Measurements from ENCODE around the gene GALNTL6. TPM values are rescaled to one million over a fixed set of nuclear protein-coding genes. Genes with fewer than 3 reads are reported as not detected.

The GALNTL6 gene
- total and polyA plus RNA-seq, 2 experiments from 2014 or later: 0.38 to 0.40 TPM

DNA sequence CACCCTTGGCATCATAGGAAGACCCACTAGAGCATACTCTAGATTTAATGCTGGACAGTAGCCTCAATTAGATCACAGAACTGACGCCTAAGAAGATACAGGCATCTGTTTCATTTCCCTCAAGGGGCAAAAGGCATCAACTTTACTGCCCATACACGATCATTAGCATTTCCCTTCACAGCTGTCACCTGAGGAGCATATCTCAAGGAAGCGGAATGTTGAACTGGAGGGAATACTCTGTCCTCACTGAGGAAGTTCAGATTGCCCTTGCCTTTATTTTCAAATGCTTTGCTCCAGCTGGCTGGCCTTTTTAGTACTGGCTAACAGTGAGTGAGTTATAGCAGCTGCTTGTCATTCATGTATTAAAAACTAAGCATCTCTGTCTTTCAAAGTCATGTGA, 847.0 kb downstream of the GALNTL6 start:
- Histone ChIP-seq H3K36me3 (ENCODE audit: insufficient read depth) (no peaks in the 10 kb centered on the region), H3K4me1 (ENCODE audit: insufficient read depth) (no peaks in the 10 kb centered on the region), H3K4me2 (no peak overlapping the region), H3K9me2 (ENCODE audit: insufficient read depth) (no peaks in the 10 kb centered on the region), H3F3A (replicated peaks; ENCODE audit: low read depth) (no peaks in the 10 kb centered on the region), H3K27ac (ENCODE audit: low read depth) (no peak overlapping the region), H3K27me3 (ENCODE audit: insufficient read depth) (no peaks in the 10 kb centered on the region), H4K20me1 (replicated peaks; ENCODE audit: insufficient read depth) (no peaks in the 10 kb centered on the region), H3K79me2 (replicated peaks; ENCODE audit: insufficient read depth) (no peaks in the 10 kb centered on the region), H2AFZ (no peak overlapping the region), H3K4me3 (no peak overlapping the region)
- H3K4me3 Mint-ChIP-seq: no peak overlapping the region
- peaks cover 3% of the 10 kb centered on the region; the same call in 1 of the 3 replicates for H3K9me3 Mint-ChIP-seq
- H3K4me1 Mint-ChIP-seq: no peaks in the 10 kb centered on the region
- no peak overlapping the region for H3K27ac Mint-ChIP-seq
- no peaks in the 10 kb centered on the region for H3K27me3 Mint-ChIP-seq (ENCODE audit: insufficient read depth, low read depth, poor library complexity)
- no peaks in the 10 kb centered on the region for H3K36me3 Mint-ChIP-seq (ENCODE audit: low read depth)
- ATAC-seq (no peak), DNase-seq (ENCODE audit: low spot score) (no peak)
- no peak for TF ChIP-seq NANOG (IDR thresholded peaks at IDR 0.05; ENCODE audit: borderline replicate concordance)
- no peak for TF ChIP-seq STAT1 (IDR thresholded peaks at IDR 0.05; ENCODE audit: unreplicated experiment)
- no peak for TF ChIP-seq POLR2AphosphoS5 (IDR thresholded peaks at IDR 0.05; ENCODE audit: low read depth)
- TF ChIP-seq, protein P1, sequence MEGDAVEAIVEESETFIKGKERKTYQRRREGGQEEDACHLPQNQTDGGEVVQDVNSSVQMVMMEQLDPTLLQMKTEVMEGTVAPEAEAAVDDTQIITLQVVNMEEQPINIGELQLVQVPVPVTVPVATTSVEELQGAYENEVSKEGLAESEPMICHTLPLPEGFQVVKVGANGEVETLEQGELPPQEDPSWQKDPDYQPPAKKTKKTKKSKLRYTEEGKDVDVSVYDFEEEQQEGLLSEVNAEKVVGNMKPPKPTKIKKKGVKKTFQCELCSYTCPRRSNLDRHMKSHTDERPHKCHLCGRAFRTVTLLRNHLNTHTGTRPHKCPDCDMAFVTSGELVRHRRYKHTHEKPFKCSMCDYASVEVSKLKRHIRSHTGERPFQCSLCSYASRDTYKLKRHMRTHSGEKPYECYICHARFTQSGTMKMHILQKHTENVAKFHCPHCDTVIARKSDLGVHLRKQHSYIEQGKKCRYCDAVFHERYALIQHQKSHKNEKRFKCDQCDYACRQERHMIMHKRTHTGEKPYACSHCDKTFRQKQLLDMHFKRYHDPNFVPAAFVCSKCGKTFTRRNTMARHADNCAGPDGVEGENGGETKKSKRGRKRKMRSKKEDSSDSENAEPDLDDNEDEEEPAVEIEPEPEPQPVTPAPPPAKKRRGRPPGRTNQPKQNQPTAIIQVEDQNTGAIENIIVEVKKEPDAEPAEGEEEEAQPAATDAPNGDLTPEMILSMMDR (conservative IDR thresholded peaks at IDR 0.05; ENCODE audit: low read depth in 2 of 2): no peak
- TF ChIP-seq ZNF331 (CRISPR knock-in tag; IDR thresholded peaks at IDR 0.05; ENCODE audit: low read depth): no peak
- no peak for TF ChIP-seq ZNF114 (CRISPR knock-in tag; IDR thresholded peaks at IDR 0.05)
- no peak for TF ChIP-seq CREB1 (CRISPR knock-in tag; IDR thresholded peaks at IDR 0.05; ENCODE audit: low read depth)
- no peak for TF ChIP-seq REST (IDR thresholded peaks at IDR 0.05; ENCODE audit: unreplicated experiment)

DNA sequence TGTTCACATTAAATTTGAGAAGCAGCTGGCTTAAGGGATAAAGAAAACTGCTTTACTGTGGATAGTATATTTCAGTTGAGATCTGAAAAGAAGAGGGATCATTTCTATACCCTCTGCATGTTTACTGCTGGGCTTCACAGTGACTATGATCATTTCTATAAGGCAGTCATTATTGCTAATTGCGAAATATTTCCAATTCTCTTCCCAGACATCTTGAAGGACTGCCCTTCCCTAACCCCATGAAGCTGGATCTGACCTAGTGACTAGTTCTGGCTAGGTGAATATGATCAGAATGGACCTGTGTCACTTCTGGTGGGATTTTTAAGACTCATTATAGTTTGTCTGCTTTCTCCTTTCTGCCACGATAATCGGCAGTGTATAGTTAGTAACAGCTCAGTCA, 848.9 kb downstream of the GALNTL6 start:
- H3K27ac Mint-ChIP-seq: no peak overlapping the region
- no peak overlapping the region for H3K27ac ChIP-seq (ENCODE audit: low read depth)
- DNase-seq (ENCODE audit: low spot score) (no peak), ATAC-seq (no peak)
- H2AFZ ChIP-seq: no peak overlapping the region
- no peaks in the 10 kb centered on the region for H3K9me2 ChIP-seq (ENCODE audit: insufficient read depth)
- H3K4me3 ChIP-seq: no peak overlapping the region
- H3K27me3 ChIP-seq (ENCODE audit: insufficient read depth): no peaks in the 10 kb centered on the region
- H3K4me2 ChIP-seq: no peak overlapping the region
- no peaks in the 10 kb centered on the region for H3K36me3 ChIP-seq (ENCODE audit: insufficient read depth)
- H3K9me3 Mint-ChIP-seq: peaks cover 3% of the 10 kb centered on the region; the same call in 1 of the 3 replicates
- H4K20me1 ChIP-seq (replicated peaks; ENCODE audit: insufficient read depth): no peaks in the 10 kb centered on the region
- H3K4me3 Mint-ChIP-seq: no peak overlapping the region
- no peaks in the 10 kb centered on the region for H3K4me1 ChIP-seq (ENCODE audit: insufficient read depth)
- H3K36me3 Mint-ChIP-seq (ENCODE audit: low read depth): no peaks in the 10 kb centered on the region
- no peaks in the 10 kb centered on the region for H3K27me3 Mint-ChIP-seq (ENCODE audit: insufficient read depth, low read depth, poor library complexity)
- no peaks in the 10 kb centered on the region for H3K79me2 ChIP-seq (replicated peaks; ENCODE audit: insufficient read depth)
- H3F3A ChIP-seq (replicated peaks; ENCODE audit: low read depth): no peaks in the 10 kb centered on the region
- no peaks in the 10 kb centered on the region for H3K4me1 Mint-ChIP-seq
- TF ChIP-seq EZH2 (IDR thresholded peaks at IDR 0.05; ENCODE audit: low read depth, unreplicated experiment) (no peak), JUNB (IDR thresholded peaks at IDR 0.05; ENCODE audit: unreplicated experiment) (no peak), REST (IDR thresholded peaks at IDR 0.05; ENCODE audit: unreplicated experiment) (no peak), ETS1 (IDR thresholded peaks at IDR 0.05) (no peak), NANOG (IDR thresholded peaks at IDR 0.05; ENCODE audit: borderline replicate concordance) (no peak), EZH2phosphoT487 (IDR thresholded peaks at IDR 0.05; ENCODE audit: unreplicated experiment) (no peak)
